Activated T-cell treated with anti-CD3 and anti-CD28 coated beads, Interleukin-2, amount 50 U/mL, for 24 hours (primary cell): ENCODE results near the gene MKNK1.

Experiments used
- DNase-seq: peaks from one replicate; pipeline ENCODE4 v3.0.0-alpha.2; 2020
- H3K27ac Mint-ChIP-seq: 2 replicates; pipeline ENCODE4 v1.8.0; 2020; ENCODE audit warnings: mild to moderate bottlenecking, mixed read lengths
- H3K27me3 Mint-ChIP-seq: 2 replicates; pipeline ENCODE4 v1.8.0; 2020; ENCODE audit warnings: mixed read lengths
- H3K36me3 Mint-ChIP-seq: 2 replicates; pipeline ENCODE4 v1.8.0; 2020; ENCODE audit warnings: low read depth, mixed read lengths
- H3K4me1 Mint-ChIP-seq: 2 replicates; pipeline ENCODE4 v1.8.0; 2020; ENCODE audit warnings: low read depth, mixed read lengths
- H3K4me3 Mint-ChIP-seq: 2 replicates; pipeline ENCODE4 v1.8.0; 2020; ENCODE audit warnings: mild to moderate bottlenecking, moderate library complexity, mixed read lengths
- H3K9me3 Mint-ChIP-seq: 2 replicates; pipeline ENCODE4 v1.8.0; 2020; ENCODE audit warnings: mixed read lengths

The MKNK1 gene

GRCh38 chr1:46536527-46536926 lies 67.5 kb downstream of the MKNK1 start:
- H3K4me1 Mint-ChIP-seq, result peaks cover 10% of the 10 kb centered on the region
- H3K9me3 Mint-ChIP-seq, result no peaks in the 10 kb centered on the region
- no peak overlapping the region for H3K27ac Mint-ChIP-seq
- no peaks in the 10 kb centered on the region for H3K36me3 Mint-ChIP-seq
- peaks cover 4% of the 10 kb centered on the region for H3K27me3 Mint-ChIP-seq
- H3K4me3 Mint-ChIP-seq, result no peak overlapping the region
- no peak for DNase-seq

- no peak for DNase-seq
- no peak overlapping the region for H3K27ac Mint-ChIP-seq
- peaks cover 10% of the 10 kb centered on the region for H3K4me1 Mint-ChIP-seq
- peaks cover 9% of the 10 kb centered on the region for H3K27me3 Mint-ChIP-seq
- H3K9me3 Mint-ChIP-seq, result no peaks in the 10 kb centered on the region
- no peak overlapping the region for H3K4me3 Mint-ChIP-seq
- no peaks in the 10 kb centered on the region for H3K36me3 Mint-ChIP-seq
These were observed 69.0 kb downstream of the MKNK1 start for GRCh38 chr1:46535063-46535462.

GRCh38 chr1:46533179-46533864 lies 70.7 kb downstream of the MKNK1 start:
- H3K4me3 Mint-ChIP-seq, result peak overlapping the region; percentile 57
- H3K27me3 Mint-ChIP-seq, result peaks cover 21% of the 10 kb centered on the region
- peak; percentile 74 for DNase-seq
- H3K9me3 Mint-ChIP-seq, result no peaks in the 10 kb centered on the region
- H3K36me3 Mint-ChIP-seq, result no peaks in the 10 kb centered on the region
- H3K27ac Mint-ChIP-seq, result no peak overlapping the region
- H3K4me1 Mint-ChIP-seq, result peaks cover 16% of the 10 kb centered on the region

- DNase-seq, result peak; percentile 83
- Mint-ChIP-seq H3K9me3 (no peaks in the 10 kb centered on the region), H3K27me3 (peaks cover 28% of the 10 kb centered on the region), H3K4me3 (peak overlapping the region; percentile 14), H3K4me1 (peaks cover 18% of the 10 kb centered on the region), H3K27ac (no peak overlapping the region), H3K36me3 (no peaks in the 10 kb centered on the region)
These were observed 71.4 kb downstream of the MKNK1 start for GRCh38 chr1:46532498-46533178.

- DNase-seq, result no peak
- H3K4me3 Mint-ChIP-seq, result no peak overlapping the region
- peaks cover 33% of the 10 kb centered on the region for H3K27me3 Mint-ChIP-seq
- H3K9me3 Mint-ChIP-seq, result no peaks in the 10 kb centered on the region
- no peak overlapping the region for H3K27ac Mint-ChIP-seq
- no peaks in the 10 kb centered on the region for H3K36me3 Mint-ChIP-seq
- peaks cover 18% of the 10 kb centered on the region for H3K4me1 Mint-ChIP-seq
These were observed 72.0 kb downstream of the MKNK1 start for GRCh38 chr1:46532095-46532494.

- no peaks in the 10 kb centered on the region for H3K36me3 Mint-ChIP-seq
- H3K27me3 Mint-ChIP-seq, result peaks cover 44% of the 10 kb centered on the region
- H3K4me3 Mint-ChIP-seq, result no peak overlapping the region
- no peak overlapping the region for H3K27ac Mint-ChIP-seq
- H3K9me3 Mint-ChIP-seq, result no peaks in the 10 kb centered on the region
- DNase-seq, result no peak
- peaks cover 18% of the 10 kb centered on the region for H3K4me1 Mint-ChIP-seq
These were observed 73.2 kb downstream of the MKNK1 start for GRCh38 chr1:46530791-46531409.

- DNase-seq, result no peak
- H3K36me3 Mint-ChIP-seq, result no peaks in the 10 kb centered on the region
- peaks cover 48% of the 10 kb centered on the region for H3K27me3 Mint-ChIP-seq
- peaks cover 18% of the 10 kb centered on the region for H3K4me1 Mint-ChIP-seq
- no peak overlapping the region for H3K4me3 Mint-ChIP-seq
- H3K27ac Mint-ChIP-seq, result no peak overlapping the region
- H3K9me3 Mint-ChIP-seq, result no peaks in the 10 kb centered on the region
These were observed 73.8 kb downstream of the MKNK1 start for GRCh38 chr1:46530311-46530710.

GRCh38 chr1:46529031-46529630 lies 74.9 kb downstream of the MKNK1 start:
- Mint-ChIP-seq H3K4me3 (no peak overlapping the region), H3K36me3 (no peaks in the 10 kb centered on the region), H3K4me1 (peaks cover 18% of the 10 kb centered on the region), H3K27ac (no peak overlapping the region), H3K27me3 (peaks cover 57% of the 10 kb centered on the region), H3K9me3 (no peaks in the 10 kb centered on the region)
- no peak for DNase-seq

- DNase-seq, result no peak
- no peaks in the 10 kb centered on the region for H3K9me3 Mint-ChIP-seq
- no peak overlapping the region for H3K27ac Mint-ChIP-seq
- no peak overlapping the region for H3K4me3 Mint-ChIP-seq
- no peaks in the 10 kb centered on the region for H3K36me3 Mint-ChIP-seq
- peaks cover 53% of the 10 kb centered on the region for H3K27me3 Mint-ChIP-seq
- H3K4me1 Mint-ChIP-seq, result peaks cover 14% of the 10 kb centered on the region
These were observed 75.6 kb downstream of the MKNK1 start for GRCh38 chr1:46528297-46528955.

GRCh38 chr1:46527474-46528296 lies 76.4 kb downstream of the MKNK1 start:
- no peak overlapping the region for H3K27ac Mint-ChIP-seq
- H3K4me1 Mint-ChIP-seq, result peaks cover 16% of the 10 kb centered on the region
- no peaks in the 10 kb centered on the region for H3K36me3 Mint-ChIP-seq
- H3K27me3 Mint-ChIP-seq, result peaks cover 53% of the 10 kb centered on the region
- H3K4me3 Mint-ChIP-seq, result no peak overlapping the region
- peak; percentile 85 for DNase-seq
- no peaks in the 10 kb centered on the region for H3K9me3 Mint-ChIP-seq

- no peak for DNase-seq
- H3K27me3 Mint-ChIP-seq, result peaks cover 53% of the 10 kb centered on the region
- no peaks in the 10 kb centered on the region for H3K36me3 Mint-ChIP-seq
- no peaks in the 10 kb centered on the region for H3K9me3 Mint-ChIP-seq
- H3K4me3 Mint-ChIP-seq, result no peak overlapping the region
- peaks cover 20% of the 10 kb centered on the region for H3K4me1 Mint-ChIP-seq
- no peak overlapping the region for H3K27ac Mint-ChIP-seq
These were observed 77.3 kb downstream of the MKNK1 start for GRCh38 chr1:46526691-46527291.

- Mint-ChIP-seq H3K9me3 (no peaks in the 10 kb centered on the region), H3K4me3 (no peak overlapping the region), H3K27me3 (peaks cover 53% of the 10 kb centered on the region), H3K4me1 (peaks cover 23% of the 10 kb centered on the region), H3K36me3 (no peaks in the 10 kb centered on the region), H3K27ac (no peak overlapping the region)
- DNase-seq, result no peak
These were observed 77.9 kb downstream of the MKNK1 start for GRCh38 chr1:46526013-46526690.
